D721Med (cell line): ENCODE data around the gene C1orf56.

Experiments used
- DNase-seq: peaks from one replicate; pipeline ENCODE4 v3.0.0; 2011; ENCODE audit warnings: low spot score; ENCODE audit not compliant: insufficient read length
- FAIRE-seq: peaks from 2 replicates; lab custom pipeline; 2011; peaks lifted over from hg19 to GRCh38; lab: Jason Lieb, UNC
- TF ChIP-seq, protein P1 (sequence below): IDR thresholded peaks from 2 replicates; pipeline ENCODE4 v1.5.1; 2012; ENCODE audit warnings: mild to moderate bottlenecking, control low read depth; ENCODE audit not compliant: insufficient read depth; ENCODE audit errors: missing control alignments

C1orf56 gene

GRCh38 chr1:151024540-151025146, 22.9 kb upstream of the C1orf56 start:
- FAIRE-seq = no peak
- peak; percentile 73 for DNase-seq
- TF ChIP-seq, protein P1, sequence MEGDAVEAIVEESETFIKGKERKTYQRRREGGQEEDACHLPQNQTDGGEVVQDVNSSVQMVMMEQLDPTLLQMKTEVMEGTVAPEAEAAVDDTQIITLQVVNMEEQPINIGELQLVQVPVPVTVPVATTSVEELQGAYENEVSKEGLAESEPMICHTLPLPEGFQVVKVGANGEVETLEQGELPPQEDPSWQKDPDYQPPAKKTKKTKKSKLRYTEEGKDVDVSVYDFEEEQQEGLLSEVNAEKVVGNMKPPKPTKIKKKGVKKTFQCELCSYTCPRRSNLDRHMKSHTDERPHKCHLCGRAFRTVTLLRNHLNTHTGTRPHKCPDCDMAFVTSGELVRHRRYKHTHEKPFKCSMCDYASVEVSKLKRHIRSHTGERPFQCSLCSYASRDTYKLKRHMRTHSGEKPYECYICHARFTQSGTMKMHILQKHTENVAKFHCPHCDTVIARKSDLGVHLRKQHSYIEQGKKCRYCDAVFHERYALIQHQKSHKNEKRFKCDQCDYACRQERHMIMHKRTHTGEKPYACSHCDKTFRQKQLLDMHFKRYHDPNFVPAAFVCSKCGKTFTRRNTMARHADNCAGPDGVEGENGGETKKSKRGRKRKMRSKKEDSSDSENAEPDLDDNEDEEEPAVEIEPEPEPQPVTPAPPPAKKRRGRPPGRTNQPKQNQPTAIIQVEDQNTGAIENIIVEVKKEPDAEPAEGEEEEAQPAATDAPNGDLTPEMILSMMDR = peak; percentile 81

GRCh38 chr1:151026460-151026859, 21.1 kb upstream of the C1orf56 start:
- DNase-seq (no peak), FAIRE-seq (no peak)
- TF ChIP-seq, protein P1 = no peak

GRCh38 chr1:151032164-151032563, 15.4 kb upstream of the C1orf56 start:
- DNase-seq = no peak
- TF ChIP-seq, protein P1 = no peak
- no peak for FAIRE-seq

GRCh38 chr1:151035167-151035566, 12.4 kb upstream of the C1orf56 start:
- TF ChIP-seq, protein P1 = no peak
- DNase-seq (no peak), FAIRE-seq (no peak)

- FAIRE-seq = no peak
- DNase-seq = no peak
Measured at GRCh38 chr1:151036356-151036755, 11.2 kb upstream of the C1orf56 start, which contains the start of gene BNIPL. Gene BNIPL, plus strand, starts transcription at chr1:151036586. Its CDS starts 140 bp downstream, at chr1:151036726.

GRCh38 chr1:151037032-151037431, 10.5 kb upstream of the C1orf56 start:
- TF ChIP-seq, protein P1 = no peak
- DNase-seq = no peak
- FAIRE-seq = no peak

More at GRCh38 chr1:151036356-151036755, 11.2 kb upstream of the C1orf56 start, which contains the start of gene BNIPL:
- TF ChIP-seq, protein P1 = no peak

DNA sequence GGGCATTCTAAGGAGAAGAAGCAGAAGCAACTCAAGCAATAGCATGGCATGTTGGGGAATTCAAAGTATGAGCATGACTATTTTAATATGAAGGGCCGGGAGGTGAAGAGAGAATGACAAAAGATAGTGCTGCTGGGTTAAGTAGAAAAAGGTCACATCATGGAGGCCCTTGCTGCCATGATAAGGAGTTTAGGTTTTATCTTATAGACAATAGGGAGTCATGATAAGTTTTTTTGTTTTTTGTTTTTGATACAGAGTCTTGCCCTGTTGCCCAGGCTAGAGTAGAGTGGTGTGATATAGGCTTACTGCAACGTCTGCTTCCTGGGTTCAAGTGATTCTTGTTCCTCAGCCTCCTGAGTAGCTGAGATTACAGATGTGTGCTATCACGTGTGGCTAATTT, 8.0 kb upstream of the C1orf56 start:
- FAIRE-seq (no peak), DNase-seq (no peak)
- TF ChIP-seq, protein P1 = no peak
